22Rv1 (cell line): ENCODE measurements around the gene ARVCF.

Experiments used
- ZFX ChIP-seq: fragments of 450-650 bp; IDR thresholded peaks from 2 replicates; pipeline ENCODE4 v1.6.1; 2017; ENCODE audit warnings: antibody characterized with exemption, borderline replicate concordance
- TF ChIP-seq, protein P1 (sequence below): fragments of 450-650 bp; IDR thresholded peaks from 2 replicates; pipeline ENCODE4 v1.5.1; 2017; ENCODE audit warnings: mild to moderate bottlenecking

DNA sequence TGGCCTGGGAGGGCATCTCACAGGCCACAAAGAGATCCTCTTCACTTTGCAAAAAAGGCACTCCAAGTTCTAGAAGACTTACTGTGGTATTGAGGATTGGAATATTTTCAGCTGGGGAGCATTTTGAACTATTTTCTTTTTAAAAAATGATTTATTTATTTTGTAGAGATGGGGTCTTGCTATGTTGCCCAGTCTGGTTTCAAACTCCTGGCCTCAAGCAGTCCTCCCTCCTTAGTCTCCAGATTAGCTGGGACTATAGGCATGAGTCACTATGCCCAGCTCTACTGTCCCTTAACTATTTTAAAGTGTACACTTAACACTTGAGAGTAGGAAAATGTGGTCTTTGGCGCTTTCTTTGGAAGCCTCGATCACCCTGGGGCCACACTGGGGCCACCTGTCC, 38.5 kb upstream of the ARVCF start:
- TF ChIP-seq, protein P1, sequence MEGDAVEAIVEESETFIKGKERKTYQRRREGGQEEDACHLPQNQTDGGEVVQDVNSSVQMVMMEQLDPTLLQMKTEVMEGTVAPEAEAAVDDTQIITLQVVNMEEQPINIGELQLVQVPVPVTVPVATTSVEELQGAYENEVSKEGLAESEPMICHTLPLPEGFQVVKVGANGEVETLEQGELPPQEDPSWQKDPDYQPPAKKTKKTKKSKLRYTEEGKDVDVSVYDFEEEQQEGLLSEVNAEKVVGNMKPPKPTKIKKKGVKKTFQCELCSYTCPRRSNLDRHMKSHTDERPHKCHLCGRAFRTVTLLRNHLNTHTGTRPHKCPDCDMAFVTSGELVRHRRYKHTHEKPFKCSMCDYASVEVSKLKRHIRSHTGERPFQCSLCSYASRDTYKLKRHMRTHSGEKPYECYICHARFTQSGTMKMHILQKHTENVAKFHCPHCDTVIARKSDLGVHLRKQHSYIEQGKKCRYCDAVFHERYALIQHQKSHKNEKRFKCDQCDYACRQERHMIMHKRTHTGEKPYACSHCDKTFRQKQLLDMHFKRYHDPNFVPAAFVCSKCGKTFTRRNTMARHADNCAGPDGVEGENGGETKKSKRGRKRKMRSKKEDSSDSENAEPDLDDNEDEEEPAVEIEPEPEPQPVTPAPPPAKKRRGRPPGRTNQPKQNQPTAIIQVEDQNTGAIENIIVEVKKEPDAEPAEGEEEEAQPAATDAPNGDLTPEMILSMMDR = no peak
- TF ChIP-seq ZFX = no peak
